CD4-positive, alpha-beta T cell (primary cell): Measurements from ENCODE around the gene RAPGEF5. TPM values are rescaled to one million over a fixed set of nuclear protein-coding genes. Genes with fewer than 3 reads are reported as not detected.

Experiments
- ATAC-seq: fragments of 200-7000 bp; cut with Tn5 transposase; one replicate; pipeline ENCODE4 v1.10.0; 2022; ENCODE audit warnings: mild to moderate bottlenecking; ENCODE audit not compliant: poor library complexity
- CTCF ChIA-PET: fragments of 350-600 bp; sonication (Branson Sonifier 250); formaldehyde crosslinking; loops from one replicate; lab custom pipeline; 2021; ENCODE audit warnings: antibody characterized with exemption, inconsistent platforms; lab: Charles Lee
- POLR2A ChIA-PET: fragments of 350-600 bp; sonication (Branson Sonifier 250); formaldehyde crosslinking; loops from one replicate; lab custom pipeline; 2021; ENCODE audit warnings: antibody characterized with exemption, inconsistent platforms; lab: Charles Lee
- DNase-seq, 14 experiments: peaks; one replicate each; pipeline ENCODE4 v3.0.0-alpha.2; 2013 to 2020; ENCODE audit warnings: mixed read lengths in 2 of 14
- H3K27ac ChIP-seq, 2 donors: one replicate each; pipeline versions ENCODE4 v1.5.1 to v1.7.0; 2013; ENCODE audit warnings: low read length in 2 of 2, low read depth in 1 of 2, mild to moderate bottlenecking in 1 of 2
- H3K27me3 ChIP-seq, 2 experiments: 1 replicate in 1 of 2; 2 replicates in 1 of 2; pipeline versions ENCODE4 v1.6.1 to v1.7.0; 2013; ENCODE audit warnings: low read length in 2 of 2, control low read depth in 1 of 2, mild to moderate bottlenecking in 1 of 2, moderate library complexity in 1 of 2; ENCODE audit not compliant: insufficient read depth in 2 of 2, control insufficient read depth in 1 of 2
- H3K36me3 ChIP-seq: one replicate; pipeline ENCODE4 v1.6.1; 2013; ENCODE audit warnings: low read length, control low read depth; ENCODE audit not compliant: insufficient read depth
- H3K4me1 ChIP-seq: one replicate; pipeline ENCODE4 v1.6.1; 2013; ENCODE audit warnings: low read length, control low read depth; ENCODE audit not compliant: insufficient read depth
- H3K4me3 ChIP-seq: one replicate; pipeline ENCODE4 v1.5.1; 2013; ENCODE audit warnings: mild to moderate bottlenecking, low read length, moderate library complexity
- H3K9me3 ChIP-seq, 2 experiments: 1 replicate in 1 of 2; 2 replicates in 1 of 2; pipeline versions ENCODE4 v1.6.1 to v1.7.0; 2013; ENCODE audit warnings: low read length in 2 of 2, mild to moderate bottlenecking in 2 of 2, control low read depth in 1 of 2, moderate library complexity in 1 of 2; ENCODE audit not compliant: control insufficient read depth in 1 of 2, insufficient read depth in 1 of 2
- H3K27ac Mint-ChIP-seq: one replicate; pipeline ENCODE4 v1.8.0; 2020; ENCODE audit warnings: mixed read lengths
- H3K27me3 Mint-ChIP-seq: one replicate; pipeline ENCODE4 v1.8.0; 2021; ENCODE audit warnings: mixed read lengths
- H3K36me3 Mint-ChIP-seq: one replicate; pipeline ENCODE4 v1.8.0; 2021; ENCODE audit warnings: low read depth, mixed read lengths
- H3K4me1 Mint-ChIP-seq: one replicate; pipeline ENCODE4 v1.8.0; 2021; ENCODE audit warnings: low read depth, mixed read lengths
- H3K4me3 Mint-ChIP-seq: one replicate; pipeline ENCODE4 v1.8.0; 2020; ENCODE audit warnings: mild to moderate bottlenecking, mixed read lengths
- H3K9me3 Mint-ChIP-seq: one replicate; pipeline ENCODE4 v1.8.0; 2020; ENCODE audit warnings: mixed read lengths
- intact Hi-C, 2 experiments: fragments of 100-400 bp; cut with DNase I in 1 of 2; cut with micrococcal nuclease in 1 of 2; formaldehyde crosslinking; loops; one replicate each; pipeline versions ENCODE4 v1.15.1 to v1.9.0; 2023 to 2025; cut with DNase I, micrococcal nuclease
- total RNA-seq, 174 experiments: library from RNA in 2 of 174; stranded (reverse) in 2 of 174; gene quantifications; one replicate each; pipeline ENCODE4 v1.2.3 and lab custom pipeline; 2021 to 2026
- TF ChIP-seq, protein P1 (sequence below): fragments of 200-600 bp; IDR thresholded peaks from one replicate; pipeline ENCODE4 v1.8.0; 2022; ENCODE audit warnings: antibody characterized with exemption, mild to moderate bottlenecking

The RAPGEF5 gene
- total RNA-seq, 2 experiments from 2014 or later, result 0.17 TPM; not detected in 1

DNA sequence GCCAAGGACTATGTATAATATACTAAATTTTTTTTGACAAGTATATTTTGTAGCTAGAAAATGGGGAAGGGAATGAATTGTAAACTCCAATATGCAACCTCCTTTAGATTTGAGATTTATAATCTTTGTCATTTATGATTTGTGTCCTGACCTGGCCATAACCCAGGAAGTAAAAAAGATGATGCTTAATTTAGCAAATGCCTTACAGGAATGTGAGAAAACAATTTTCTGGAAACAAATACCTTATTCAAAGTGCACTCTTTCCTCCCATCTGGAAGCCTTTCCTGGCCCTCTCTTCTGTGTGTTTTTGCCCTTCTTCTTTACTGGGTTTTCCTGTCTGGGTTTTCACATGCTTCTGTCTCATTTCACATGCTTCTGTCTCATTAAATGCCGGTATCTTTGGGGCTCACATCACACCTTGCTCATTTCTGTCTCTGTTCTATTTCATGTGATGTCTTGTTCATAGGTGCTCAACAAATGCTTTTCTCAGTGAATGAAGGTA is 149.2 kb downstream of the RAPGEF5 start:
- Histone ChIP-seq H3K4me3 (no peak overlapping the region), H3K4me1 (no peaks in the 10 kb centered on the region), H3K9me3 (no peaks in the 10 kb centered on the region), H3K27ac (no peak overlapping the region), H3K36me3 (no peaks in the 10 kb centered on the region), H3K27me3 (no peaks in the 10 kb centered on the region)
- H3K4me1 Mint-ChIP-seq, result no peaks in the 10 kb centered on the region
- CTCF ChIA-PET, result no interaction called here
- peaks cover 5% of the 10 kb centered on the region for H3K27me3 Mint-ChIP-seq
- POLR2A ChIA-PET, result no interaction called here
- H3K9me3 Mint-ChIP-seq, result no peaks in the 10 kb centered on the region
- H3K36me3 Mint-ChIP-seq, result no peaks in the 10 kb centered on the region
- ATAC-seq, result no peak
- intact Hi-C loops, result no loop called here
- H3K4me3 Mint-ChIP-seq, result no peak overlapping the region
- TF ChIP-seq, protein P1, sequence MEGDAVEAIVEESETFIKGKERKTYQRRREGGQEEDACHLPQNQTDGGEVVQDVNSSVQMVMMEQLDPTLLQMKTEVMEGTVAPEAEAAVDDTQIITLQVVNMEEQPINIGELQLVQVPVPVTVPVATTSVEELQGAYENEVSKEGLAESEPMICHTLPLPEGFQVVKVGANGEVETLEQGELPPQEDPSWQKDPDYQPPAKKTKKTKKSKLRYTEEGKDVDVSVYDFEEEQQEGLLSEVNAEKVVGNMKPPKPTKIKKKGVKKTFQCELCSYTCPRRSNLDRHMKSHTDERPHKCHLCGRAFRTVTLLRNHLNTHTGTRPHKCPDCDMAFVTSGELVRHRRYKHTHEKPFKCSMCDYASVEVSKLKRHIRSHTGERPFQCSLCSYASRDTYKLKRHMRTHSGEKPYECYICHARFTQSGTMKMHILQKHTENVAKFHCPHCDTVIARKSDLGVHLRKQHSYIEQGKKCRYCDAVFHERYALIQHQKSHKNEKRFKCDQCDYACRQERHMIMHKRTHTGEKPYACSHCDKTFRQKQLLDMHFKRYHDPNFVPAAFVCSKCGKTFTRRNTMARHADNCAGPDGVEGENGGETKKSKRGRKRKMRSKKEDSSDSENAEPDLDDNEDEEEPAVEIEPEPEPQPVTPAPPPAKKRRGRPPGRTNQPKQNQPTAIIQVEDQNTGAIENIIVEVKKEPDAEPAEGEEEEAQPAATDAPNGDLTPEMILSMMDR, result no peak
- H3K27ac Mint-ChIP-seq, result no peak overlapping the region
- DNase-seq, result no peak

DNA sequence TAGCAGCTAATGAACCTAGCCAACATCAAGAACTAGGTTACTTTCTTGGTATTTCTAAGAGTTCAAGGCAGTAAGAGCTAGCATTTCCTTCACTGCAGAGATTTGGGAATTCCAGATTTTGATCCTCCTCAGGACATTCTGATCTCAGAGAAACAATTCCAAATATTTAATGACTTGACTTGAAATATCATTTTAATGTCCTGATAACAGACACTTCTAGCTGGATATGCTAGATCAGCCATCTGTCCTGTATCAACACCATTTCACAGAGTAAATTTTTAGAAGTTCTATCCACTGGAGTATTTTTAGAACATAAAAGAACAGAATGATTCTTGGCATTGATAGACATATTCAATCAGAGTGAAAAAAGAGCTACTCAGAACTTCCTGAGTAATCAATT is 151.3 kb downstream of the RAPGEF5 start:
- no peak for DNase-seq
- H3K36me3 ChIP-seq, result no peaks in the 10 kb centered on the region

DNA sequence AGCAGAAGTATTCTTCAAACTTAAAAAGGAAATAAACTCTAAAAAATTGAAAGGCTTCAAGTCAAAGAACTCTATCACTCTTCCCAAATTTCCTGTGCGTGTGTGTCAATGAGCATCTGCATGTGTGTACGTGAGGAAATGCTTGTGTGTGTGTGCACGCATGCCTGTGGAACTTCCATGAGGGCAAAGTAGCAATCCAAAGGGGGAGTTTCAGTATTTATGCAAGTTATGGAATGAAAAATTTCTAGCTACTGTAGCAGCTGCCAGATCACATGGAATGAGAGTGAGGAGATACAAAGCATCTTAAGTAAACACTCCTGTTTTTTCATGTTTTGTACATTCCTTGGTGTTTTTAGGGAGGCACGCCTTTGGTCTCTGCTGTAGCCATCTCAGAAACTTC is 152.6 kb downstream of the RAPGEF5 start:
- no peaks in the 10 kb centered on the region for H3K4me1 ChIP-seq
- intact Hi-C loops, result no loop called here
- no peak overlapping the region for H3K27ac Mint-ChIP-seq
- no peaks in the 10 kb centered on the region for H3K27me3 ChIP-seq
- no peaks in the 10 kb centered on the region for H3K36me3 Mint-ChIP-seq
- ChIA-PET CTCF (no interaction called here), POLR2A (no interaction called here)
- H3K4me3 Mint-ChIP-seq, result no peak overlapping the region
- no peaks in the 10 kb centered on the region for H3K9me3 ChIP-seq
- no peaks in the 10 kb centered on the region for H3K9me3 Mint-ChIP-seq
- H3K27me3 Mint-ChIP-seq, result no peaks in the 10 kb centered on the region
- H3K36me3 ChIP-seq, result no peaks in the 10 kb centered on the region
- H3K4me1 Mint-ChIP-seq, result no peaks in the 10 kb centered on the region
- no peak for DNase-seq
- TF ChIP-seq, protein P1, result no peak
- H3K27ac ChIP-seq, result no peak overlapping the region
- H3K4me3 ChIP-seq, result no peak overlapping the region
- no peak for ATAC-seq

More for the DNA sequence above, 151.3 kb downstream of the RAPGEF5 start:
- TF ChIP-seq, protein P1, result no peak
- ATAC-seq, result no peak
- intact Hi-C loops, result no loop called here
- ChIA-PET POLR2A (interaction anchor here (0.6 to 1.2 kb wide), 2 partner anchors 11 to 12 kb away, joined by 3 to 5 read pairs; no protein-coding TSS in a partner anchor), CTCF (no interaction called here)
- Mint-ChIP-seq H3K27me3 (no peaks in the 10 kb centered on the region), H3K36me3 (no peaks in the 10 kb centered on the region), H3K9me3 (no peaks in the 10 kb centered on the region), H3K4me3 (no peak overlapping the region), H3K27ac (no peak overlapping the region), H3K4me1 (no peaks in the 10 kb centered on the region)
- Histone ChIP-seq H3K27ac (no peak overlapping the region), H3K27me3 (no peaks in the 10 kb centered on the region), H3K4me1 (no peaks in the 10 kb centered on the region), H3K9me3 (no peaks in the 10 kb centered on the region), H3K4me3 (no peak overlapping the region)
